Measurements from ENCODE around the gene NPFFR1.

Gene NPFFR1

DNA sequence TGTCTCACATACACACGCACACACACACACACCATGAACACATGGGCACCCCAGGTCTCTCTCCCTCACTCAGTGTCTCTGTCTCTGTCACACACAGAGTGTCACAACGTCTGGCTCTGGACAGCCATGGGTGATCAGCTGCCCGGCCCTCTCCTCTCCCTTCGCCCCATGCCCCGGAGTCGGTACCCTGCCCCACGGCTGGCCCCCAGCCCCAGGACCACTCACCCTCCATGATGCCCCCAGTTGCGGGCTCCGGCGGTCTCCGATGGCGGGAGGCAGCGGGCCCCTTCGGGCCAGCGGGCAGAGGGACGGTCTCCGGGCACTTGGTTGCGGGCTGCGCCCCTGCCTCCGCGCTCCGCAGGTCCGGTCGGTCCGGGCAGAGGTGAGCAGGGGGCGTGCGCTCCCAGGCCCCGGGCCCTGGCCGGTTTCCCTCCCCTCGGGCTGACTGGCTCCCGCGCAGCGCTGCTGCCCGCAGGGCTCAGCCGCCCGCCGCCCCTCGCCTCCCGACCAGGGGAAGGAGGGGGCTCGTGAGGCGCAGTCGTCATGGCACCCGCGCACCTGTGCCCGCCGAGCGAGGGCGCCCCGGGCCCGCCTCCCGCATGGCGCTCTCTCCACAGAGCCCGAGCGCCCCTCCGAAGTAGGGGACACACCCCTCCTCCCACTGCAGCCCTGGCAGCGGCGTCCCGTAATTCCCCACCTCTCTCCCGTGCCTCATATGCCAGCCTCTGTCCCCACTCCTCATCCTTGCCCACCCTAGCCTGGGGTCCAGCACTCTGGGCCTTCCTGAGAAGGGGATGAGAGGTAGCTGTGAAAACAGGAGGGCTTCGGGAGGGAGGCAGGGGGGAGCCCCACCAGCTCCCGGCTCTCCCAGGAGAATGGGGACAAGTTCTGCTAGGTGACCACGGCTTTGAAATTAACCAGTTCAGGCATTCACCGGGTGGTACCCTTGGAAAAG lies at the start of gene NPFFR1:
NPFFR1 (minus strand) TSS at position 560 of the 955 bp plus-strand sequence; CDS start at position 232, 328 bp downstream.
- in situ Hi-C loops (cut with HindIII; ENCODE audit: low sequenced_read_pairs), result no loop called here

- in situ Hi-C loops (cut with HindIII; ENCODE audit: low sequenced_read_pairs), result loop anchor here (10.0 kb wide), 1 partner anchor 108 kb away; no protein-coding TSS in a partner anchor
These were observed 49.5 kb upstream of the NPFFR1 start for GRCh38 chr10:70333268-70333667.

- in situ Hi-C loops (cut with HindIII; ENCODE audit: low sequenced_read_pairs), result loop anchor here (10.0 kb wide), 1 partner anchor 107 kb away; no protein-coding TSS in a partner anchor
These were observed 47.9 kb upstream of the NPFFR1 start for GRCh38 chr10:70331486-70332268.

DNA sequence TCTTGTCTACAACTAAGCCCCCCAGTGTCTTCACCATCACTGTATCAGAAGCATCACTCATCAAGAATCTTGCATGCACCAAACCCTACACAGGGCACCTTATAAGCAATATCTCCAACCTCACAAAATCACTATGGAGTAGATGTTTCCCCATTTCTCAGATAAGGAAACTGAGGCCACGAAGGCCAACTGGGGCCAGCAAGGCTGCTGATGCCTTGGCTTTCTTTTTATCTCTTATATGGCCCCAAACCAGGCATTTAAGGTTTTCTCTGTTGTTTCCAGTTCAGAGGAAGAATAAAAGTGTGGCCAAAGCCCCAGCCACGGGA lies 47.3 kb upstream of the NPFFR1 start:
- in situ Hi-C loops (cut with HindIII; ENCODE audit: low sequenced_read_pairs), result loop anchor here (10.0 kb wide), 1 partner anchor 106 kb away; no protein-coding TSS in a partner anchor

GRCh38 chr10:70330671-70331070 lies 46.9 kb upstream of the NPFFR1 start:
- in situ Hi-C loops (cut with HindIII; ENCODE audit: low sequenced_read_pairs), result loop anchor here (10.0 kb wide), 1 partner anchor 106 kb away; no protein-coding TSS in a partner anchor

DNA sequence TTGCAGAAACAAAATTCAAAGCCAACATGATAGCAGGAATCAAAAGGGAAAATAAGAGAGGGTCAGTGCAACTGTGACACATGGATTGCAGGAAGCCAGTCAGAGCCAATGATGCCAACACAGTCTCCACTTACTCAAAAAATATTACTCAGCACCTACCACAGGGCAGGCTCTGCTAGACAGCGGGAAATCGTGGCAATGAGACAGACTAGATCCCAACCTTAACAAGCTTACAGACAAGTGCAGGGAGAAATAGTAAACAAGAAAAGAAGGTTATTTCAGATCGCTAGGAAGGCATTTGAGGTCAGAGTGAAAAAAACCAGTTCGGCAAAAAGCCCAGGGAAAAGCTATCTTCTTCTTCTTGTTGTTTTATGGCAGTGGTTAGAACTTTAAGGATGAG lies 45.2 kb upstream of the NPFFR1 start:
- in situ Hi-C loops (cut with HindIII; ENCODE audit: low sequenced_read_pairs), result no loop called here

DNA sequence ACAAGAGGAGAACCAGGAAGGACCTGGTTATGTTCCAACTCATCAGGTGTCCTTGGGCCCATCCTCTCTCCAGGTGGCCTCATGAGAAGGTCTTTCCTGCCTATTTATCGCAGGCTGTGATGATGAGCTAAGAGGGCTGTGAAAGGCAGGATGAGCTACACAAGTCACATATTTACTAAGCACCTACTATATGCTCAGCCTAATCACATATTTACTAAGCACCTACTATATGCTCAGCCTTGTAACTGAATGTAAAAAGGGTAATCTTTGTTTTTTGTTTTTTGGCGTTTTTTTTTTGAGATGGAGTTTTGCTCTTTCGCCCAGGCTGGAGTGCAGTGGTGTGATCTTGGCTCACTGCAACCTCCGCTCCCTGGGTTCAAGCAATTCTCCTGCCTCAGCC lies 44.2 kb upstream of the NPFFR1 start:
- in situ Hi-C loops (cut with HindIII; ENCODE audit: low sequenced_read_pairs), result no loop called here

DNA sequence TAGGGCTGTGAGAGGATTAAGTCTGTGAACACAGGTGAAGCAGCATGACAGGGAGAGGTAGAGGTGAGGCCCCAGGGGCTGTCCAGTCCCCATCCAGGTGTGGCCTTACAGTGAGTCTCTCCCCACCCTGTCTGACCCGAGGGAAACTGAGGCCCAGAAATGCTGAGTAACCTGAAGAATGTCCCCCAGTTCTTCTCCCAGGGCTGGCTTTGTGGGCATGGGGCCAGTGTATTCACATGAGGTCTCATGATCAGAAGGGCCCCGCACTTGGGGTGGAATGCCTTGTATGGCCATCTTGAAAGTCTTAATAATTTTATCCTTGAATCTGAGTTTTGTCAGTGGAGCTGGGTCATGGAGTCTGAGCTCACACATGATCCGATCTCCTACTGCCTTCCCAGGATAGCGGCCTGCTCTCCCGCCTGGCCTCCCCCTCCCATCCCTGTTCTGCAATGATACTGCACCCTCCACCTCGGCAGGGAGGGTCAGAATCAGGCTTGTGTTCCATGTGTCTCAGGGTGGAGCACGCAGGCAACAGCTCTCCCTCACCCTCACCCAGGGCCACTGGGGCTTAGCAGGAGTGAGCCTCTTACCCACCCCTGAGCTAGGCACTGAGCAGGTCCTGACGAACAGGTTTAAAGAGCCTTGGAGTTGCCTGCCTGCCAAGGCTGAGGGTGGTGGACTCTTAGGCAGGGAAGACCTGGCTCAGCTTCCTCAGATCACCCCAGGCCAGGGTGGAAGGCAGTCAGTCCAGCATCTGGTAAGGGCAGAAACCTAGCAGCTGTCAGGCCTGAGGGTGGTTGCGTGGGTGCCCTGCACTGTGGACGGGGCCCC lies 41.4 kb upstream of the NPFFR1 start:
- in situ Hi-C loops (cut with HindIII; ENCODE audit: low sequenced_read_pairs), result no loop called here

- in situ Hi-C loops (cut with HindIII; ENCODE audit: low sequenced_read_pairs), result no loop called here
These were observed 40.6 kb upstream of the NPFFR1 start for GRCh38 chr10:70324339-70324861.

DNA sequence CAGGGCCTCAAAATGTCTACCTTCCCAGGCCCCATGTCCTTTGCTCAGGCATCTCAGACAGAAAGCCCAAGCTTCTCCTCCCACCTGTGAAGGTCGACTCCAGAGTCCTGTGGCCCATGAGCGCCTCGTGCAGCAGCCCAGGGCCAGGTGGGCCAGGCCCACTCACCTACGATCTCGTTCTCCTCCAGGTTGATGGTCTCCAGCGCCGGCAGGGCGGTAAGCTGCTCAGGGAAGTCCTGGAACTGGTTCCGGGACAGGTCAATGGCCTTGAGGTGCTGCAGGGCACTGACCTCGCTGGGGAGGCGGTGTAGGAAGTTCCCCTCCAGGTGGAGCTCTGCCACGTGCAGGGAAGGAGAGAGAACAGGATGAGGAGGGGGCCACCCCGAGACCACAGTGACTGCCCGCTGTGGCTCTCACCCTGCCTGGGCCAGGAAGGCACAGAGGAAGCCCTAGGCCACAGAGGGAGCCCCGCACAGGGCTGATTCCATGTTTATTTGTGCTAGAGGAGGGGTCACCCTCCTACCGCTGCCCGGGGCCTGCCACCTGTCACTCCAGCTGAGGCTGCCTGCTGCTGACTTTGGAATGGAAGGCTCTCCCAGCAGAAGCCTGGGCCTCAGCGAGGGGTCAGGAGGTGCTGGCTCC lies 40.0 kb upstream of the NPFFR1 start:
- in situ Hi-C loops (cut with HindIII; ENCODE audit: low sequenced_read_pairs), result no loop called here

- in situ Hi-C loops (cut with HindIII; ENCODE audit: low sequenced_read_pairs), result no loop called here
These were observed 39.4 kb upstream of the NPFFR1 start for GRCh38 chr10:70323138-70323696.

GRCh38 chr10:70321897-70322890 lies 38.4 kb upstream of the NPFFR1 start:
- in situ Hi-C loops (cut with HindIII; ENCODE audit: low sequenced_read_pairs), result no loop called here

- in situ Hi-C loops (cut with HindIII; ENCODE audit: low sequenced_read_pairs), result no loop called here
These were observed 37.4 kb upstream of the NPFFR1 start for GRCh38 chr10:70321233-70321632.

DNA sequence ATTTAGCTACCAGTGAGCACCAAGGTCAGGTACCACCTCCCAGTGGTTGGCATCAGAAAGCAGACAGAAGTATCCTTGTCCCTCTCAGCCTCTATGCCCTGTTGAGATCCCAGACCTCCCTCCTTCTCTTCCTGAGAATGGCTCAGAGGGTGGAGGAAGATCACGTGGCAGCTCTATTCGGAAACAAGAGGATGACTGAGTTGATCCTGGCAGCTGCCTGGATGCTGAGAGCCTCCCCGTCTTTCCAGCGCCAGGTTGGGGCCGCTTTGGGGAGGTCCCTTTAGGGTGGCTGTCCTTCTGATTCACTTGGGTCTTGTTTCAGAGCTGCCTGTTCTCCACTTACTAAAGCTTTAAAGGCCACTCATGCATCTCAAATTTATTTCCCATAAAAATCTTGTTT lies 36.9 kb upstream of the NPFFR1 start:
- in situ Hi-C loops (cut with HindIII; ENCODE audit: low sequenced_read_pairs), result no loop called here

DNA sequence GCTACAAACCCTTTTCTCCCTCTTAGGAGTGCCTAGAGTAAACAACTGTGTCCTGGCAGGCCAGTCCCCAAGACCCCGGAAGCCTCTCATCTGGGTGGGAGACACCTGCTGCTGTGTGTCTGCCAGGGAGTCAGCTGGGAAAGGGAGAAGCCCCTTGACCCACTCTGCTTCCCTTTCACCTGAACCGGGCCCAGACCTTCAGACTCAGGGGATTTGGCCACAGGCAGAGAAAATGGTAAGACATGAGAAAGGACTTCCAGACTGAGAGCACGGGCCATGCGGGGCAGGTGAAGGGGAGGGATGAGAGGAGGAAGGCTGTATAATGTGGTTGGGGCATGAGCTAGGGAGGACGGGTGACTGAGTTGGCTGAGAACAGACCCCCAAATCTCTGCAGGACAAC lies 36.0 kb upstream of the NPFFR1 start:
- in situ Hi-C loops (cut with HindIII; ENCODE audit: low sequenced_read_pairs), result no loop called here

- in situ Hi-C loops (cut with HindIII; ENCODE audit: low sequenced_read_pairs), result no loop called here
These were observed 35.4 kb upstream of the NPFFR1 start for GRCh38 chr10:70319183-70319582.

DNA sequence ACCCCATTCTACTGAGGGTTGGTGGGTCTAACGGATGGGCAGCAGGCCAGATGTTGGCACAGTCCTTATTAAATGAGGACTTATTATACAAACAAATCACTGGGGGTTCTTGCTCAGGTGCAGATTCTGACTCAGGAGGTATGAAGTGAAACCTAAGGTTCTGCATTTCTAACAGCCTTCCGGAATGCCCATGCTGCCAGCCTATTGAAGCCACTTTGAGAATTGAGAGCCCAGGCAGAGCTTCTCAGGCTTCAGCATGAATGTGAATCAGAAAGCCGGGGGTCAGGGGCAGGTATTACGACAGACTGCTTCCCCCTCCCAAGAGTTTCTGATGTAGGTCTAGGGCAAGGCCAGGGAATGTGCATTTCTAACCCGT lies 34.1 kb upstream of the NPFFR1 start:
- in situ Hi-C loops (cut with HindIII; ENCODE audit: low sequenced_read_pairs), result no loop called here

DNA sequence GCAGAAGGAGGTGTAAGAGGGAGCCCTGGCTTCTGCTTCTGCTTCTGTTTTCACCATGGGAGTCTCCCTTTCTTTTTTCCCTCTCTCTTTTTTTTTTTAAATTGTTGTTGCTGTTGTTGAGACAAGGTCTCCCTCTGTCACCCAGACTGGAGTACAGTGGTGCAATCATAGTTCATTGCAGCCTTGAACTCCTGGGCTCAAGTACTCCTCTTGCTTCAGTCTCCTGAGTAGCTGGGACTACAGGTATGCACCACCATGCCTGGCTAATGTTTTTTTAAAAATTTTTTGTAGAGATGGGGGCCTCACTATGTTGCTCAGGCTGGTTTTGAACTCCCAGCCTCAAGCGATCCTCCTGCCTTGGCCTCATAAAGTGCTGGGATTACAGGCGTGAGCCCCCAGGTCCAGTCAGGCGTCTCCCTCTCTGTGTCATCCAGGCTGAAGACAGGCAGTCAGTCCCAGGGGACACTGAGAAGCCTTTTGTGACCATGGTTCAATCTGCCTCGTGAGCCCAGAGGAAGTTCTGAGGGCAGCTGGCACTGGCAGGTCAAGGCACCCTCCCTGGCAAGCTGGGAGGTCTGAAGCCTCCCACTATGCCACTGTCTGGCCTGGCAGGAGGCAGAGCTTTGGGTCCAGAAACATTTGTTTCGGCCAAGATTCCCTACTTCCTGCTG lies 33.6 kb upstream of the NPFFR1 start:
- in situ Hi-C loops (cut with HindIII; ENCODE audit: low sequenced_read_pairs), result no loop called here
